Left ventricle myocardium inferior (tissue), 1 donor: ENCODE results near the gene TTLL10. TPM values are rescaled to one million over a fixed set of nuclear protein-coding genes. Genes with fewer than 3 reads are reported as not detected.
A peak's percentile ranks its signal among the peaks of the same experiment; 100 is the strongest.

Experiments
- DNase-seq: peaks from one replicate; pipeline ENCODE4 v3.0.0-alpha.2; 2020
- H3K27ac ChIP-seq: fragments of 200-600 bp; replicated peaks from 2 replicates; pipeline ENCODE4 v1.8.0; 2021
- H3K27me3 ChIP-seq: fragments of 200-600 bp; 2 replicates; pipeline ENCODE4 v1.8.0; 2021; ENCODE audit warnings: low read depth
- H3K36me3 ChIP-seq: fragments of 200-600 bp; 2 replicates; pipeline ENCODE4 v1.8.0; 2021
- H3K4me1 ChIP-seq: fragments of 200-600 bp; 2 replicates; pipeline ENCODE4 v1.8.0; 2021
- H3K4me3 ChIP-seq: fragments of 200-600 bp; 2 replicates; pipeline ENCODE4 v1.8.0; 2021; ENCODE audit warnings: mild to moderate bottlenecking, moderate library complexity
- H3K9me3 ChIP-seq: fragments of 200-600 bp; replicated peaks from 2 replicates; pipeline ENCODE4 v1.8.0; 2021
- CTCF ChIP-seq: fragments of 200-600 bp; IDR thresholded peaks from 2 replicates; pipeline ENCODE4 v1.8.0; 2021; ENCODE audit warnings: antibody characterized with exemption, mild to moderate bottlenecking, borderline replicate concordance
- intact Hi-C: fragments of 100-400 bp; cut with micrococcal nuclease; formaldehyde crosslinking; loops from one replicate; pipeline ENCODE4 v1.11.0; 2022
- total RNA-seq: library from RNA; stranded (reverse); fragmentation: NEBNext Ultra II Directional; extraction: Animal tissue kit (Norgen Biotek cat#: 25700); gene quantifications from one replicate; pipeline ENCODE4 v1.2.1, GENCODE V29; 2021
- donor health status: DM: no; HTN: yes; CAD: no; lungs with severe emphysema.

Gene TTLL10
- total RNA-seq, 1 donor from 2014 or later = not detected

- H3K9me3 ChIP-seq = no peaks in the 10 kb centered on the region
- no peak for TF ChIP-seq CTCF
- peaks cover 55% of the 10 kb centered on the region for H3K27me3 ChIP-seq
- peaks cover 35% of the 10 kb centered on the region for H3K4me1 ChIP-seq
- no peak overlapping the region for H3K4me3 ChIP-seq
- no peak overlapping the region for H3K27ac ChIP-seq
- no peak for DNase-seq
- intact Hi-C loops = no loop called here
- H3K36me3 ChIP-seq = no peaks in the 10 kb centered on the region
Observed at GRCh38 chr1:1207571-1207892, 33.9 kb downstream of the TTLL10 start.

GRCh38 chr1:1208713-1209433, 35.2 kb downstream of the TTLL10 start:
- intact Hi-C loops = no loop called here
- Histone ChIP-seq H3K27me3 (peaks cover 42% of the 10 kb centered on the region), H3K9me3 (no peaks in the 10 kb centered on the region), H3K27ac (no peak overlapping the region), H3K4me1 (peaks cover 47% of the 10 kb centered on the region), H3K4me3 (no peak overlapping the region), H3K36me3 (no peaks in the 10 kb centered on the region)
- TF ChIP-seq CTCF = no peak
- DNase-seq = peak; percentile 12

GRCh38 chr1:1210726-1211540, 37.3 kb downstream of the TTLL10 start:
- Histone ChIP-seq H3K27ac (no peak overlapping the region), H3K4me1 (peaks cover 64% of the 10 kb centered on the region), H3K9me3 (no peaks in the 10 kb centered on the region), H3K36me3 (no peaks in the 10 kb centered on the region), H3K4me3 (no peak overlapping the region), H3K27me3 (peaks cover 28% of the 10 kb centered on the region)
- intact Hi-C loops = no loop called here
- DNase-seq = peak; percentile 9
- no peak for TF ChIP-seq CTCF

- Histone ChIP-seq H3K4me3 (peak overlapping the region; percentile 61), H3K27ac (peak overlapping the region; percentile 80), H3K4me1 (peaks cover 64% of the 10 kb centered on the region), H3K27me3 (peaks cover 20% of the 10 kb centered on the region), H3K36me3 (peaks cover 6% of the 10 kb centered on the region), H3K9me3 (no peaks in the 10 kb centered on the region)
- DNase-seq = peak; percentile 11
- TF ChIP-seq CTCF = no peak
- intact Hi-C loops = no loop called here
Observed at GRCh38 chr1:1211541-1212441, 38.1 kb downstream of the TTLL10 start.

- DNase-seq = peak; percentile 50
- H3K27me3 ChIP-seq = peaks cover 9% of the 10 kb centered on the region
- peaks cover 72% of the 10 kb centered on the region for H3K4me1 ChIP-seq
- intact Hi-C loops = no loop called here
- no peak for TF ChIP-seq CTCF
- H3K36me3 ChIP-seq = peaks cover 17% of the 10 kb centered on the region
- peak overlapping the region; percentile 61 for H3K4me3 ChIP-seq
- no peaks in the 10 kb centered on the region for H3K9me3 ChIP-seq
- H3K27ac ChIP-seq = peak overlapping the region; percentile 80
Observed at GRCh38 chr1:1212780-1213344, 39.2 kb downstream of the TTLL10 start.
